Right ventricle myocardium inferior (tissue), 1 donor: Measurements from ENCODE around the gene CYP2A13. TPM values are rescaled to one million over a fixed set of nuclear protein-coding genes. Genes with fewer than 3 reads are reported as not detected.
"Not testable (repeated sequence)": the region's sequence is repeated elsewhere in the genome, so short reads cannot be mapped to it uniquely, and the experiment has no call there.

ENCODE experiments used
- ATAC-seq: fragments of 200-7000 bp; cut with Tn5 transposase; one replicate; pipeline ENCODE4 v1.9.1; 2020; ENCODE audit warnings: mild to moderate bottlenecking, moderate library complexity
- DNase-seq: peaks from one replicate; pipeline ENCODE4 v3.0.0; 2021; ENCODE audit errors: missing footprints
- intact Hi-C: fragments of 100-400 bp; cut with DNase I; formaldehyde crosslinking; loops from one replicate; pipeline ENCODE4 v1.11.0; 2022
- total RNA-seq: library from RNA; stranded (reverse); fragmentation: NEBNext Ultra II Directional; extraction: Animal tissue kit (Norgen Biotek cat#: 25700); gene quantifications from one replicate; pipeline ENCODE4 v1.2.1, GENCODE V29; 2021
- donor health status: DM: no; HTN: yes; CAD: no; lungs with severe emphysema.

CYP2A13 gene
- total RNA-seq, 1 donor from 2014 or later: not detected

- ATAC-seq (no peak), DNase-seq (no peak)
- intact Hi-C loops: no loop called here
Measured at GRCh38 chr19:41114132-41114531, 25.9 kb downstream of the CYP2A13 start, which contains the start of gene CYP2F1. Gene CYP2F1, plus strand, starts transcription at chr19:41114432. Its CDS starts 1,757 bp downstream, at chr19:41116189.

- ATAC-seq (no peak), DNase-seq (no peak)
- intact Hi-C loops: no loop called here
Measured at GRCh38 chr19:41116261-41116660, 28.0 kb downstream of the CYP2A13 start.

- intact Hi-C loops, DNase-seq: not testable (repeated sequence)
- ATAC-seq: peak; percentile 26
Measured at GRCh38 chr19:41120929-41121911, 33.0 kb downstream of the CYP2A13 start.

- intact Hi-C loops, DNase-seq, ATAC-seq: not testable (repeated sequence)
Measured at GRCh38 chr19:41122846-41123245, 34.6 kb downstream of the CYP2A13 start.

GRCh38 chr19:41123716-41124294 lies 35.6 kb downstream of the CYP2A13 start:
- no peak for DNase-seq
- intact Hi-C loops: no loop called here
- ATAC-seq: no peak

DNA sequence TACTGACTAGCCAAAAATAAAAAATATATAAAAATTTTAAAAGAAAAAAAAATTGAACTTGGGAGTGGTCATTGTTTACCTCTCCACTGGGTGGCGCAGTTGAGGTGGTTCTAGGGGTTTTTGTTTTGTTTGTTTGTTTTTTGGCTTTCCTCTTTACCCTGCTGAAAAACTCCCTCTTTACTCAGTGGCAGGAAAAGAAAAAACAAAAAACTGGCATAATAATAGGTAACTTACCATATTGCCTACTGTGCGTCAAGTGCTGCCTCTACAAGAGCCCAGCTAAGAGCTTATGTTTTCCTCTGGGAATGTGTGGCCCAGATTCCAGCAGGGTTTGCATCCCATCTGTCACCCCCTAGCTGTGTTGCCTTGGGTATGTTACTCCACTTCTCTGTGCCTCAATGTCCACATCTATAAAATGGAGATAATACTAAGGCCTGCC lies 38.5 kb downstream of the CYP2A13 start:
- ATAC-seq, DNase-seq: not testable (repeated sequence)
- intact Hi-C loops: loop anchor here (1.0 kb wide), 1 partner anchor 18 kb away; no protein-coding TSS in a partner anchor

DNA sequence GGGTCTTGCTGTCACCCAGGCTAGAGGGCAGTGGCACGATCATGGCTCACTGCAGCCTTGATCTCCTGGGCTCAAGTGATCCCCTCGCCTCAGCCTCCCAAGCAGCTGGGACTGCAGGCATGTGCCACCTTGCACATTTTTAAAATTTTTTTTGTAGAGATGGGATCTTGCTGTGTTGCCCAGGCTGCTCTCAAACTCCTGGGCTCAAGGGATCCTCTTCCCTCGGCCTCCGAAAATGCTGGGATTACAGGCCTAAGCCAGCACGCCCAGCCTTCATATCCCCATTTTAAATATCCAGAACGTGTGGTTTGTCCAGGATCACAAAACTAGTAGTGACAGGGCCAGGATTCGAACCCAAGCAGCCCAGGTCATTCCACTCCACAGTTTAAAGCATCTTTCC lies 39.1 kb downstream of the CYP2A13 start:
- intact Hi-C loops, ATAC-seq, DNase-seq: not testable (repeated sequence)

GRCh38 chr19:41127801-41128300 lies 39.6 kb downstream of the CYP2A13 start:
- ATAC-seq (peak; percentile 90), DNase-seq (peak; percentile 91)
- intact Hi-C loops: not testable (repeated sequence)

DNA sequence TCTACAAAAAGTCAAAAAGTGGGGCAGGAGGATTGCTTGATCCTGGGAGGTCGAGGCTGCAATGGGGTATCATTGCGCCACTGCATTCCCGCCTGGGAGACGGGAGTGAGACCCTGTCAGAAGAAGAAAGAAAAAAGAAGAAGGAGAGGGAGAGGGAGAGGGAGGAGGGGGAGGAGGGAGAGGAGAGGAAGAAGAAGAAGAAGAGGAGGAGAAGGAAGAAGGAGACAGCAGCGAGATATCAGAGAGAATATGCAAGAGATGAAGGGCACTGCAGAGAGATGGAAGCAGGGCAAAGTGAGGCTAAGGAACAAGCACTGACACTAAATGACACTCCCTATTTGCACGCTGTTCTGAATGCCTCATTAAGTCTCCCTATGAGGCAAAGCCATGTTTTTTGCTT lies 40.4 kb downstream of the CYP2A13 start:
- ATAC-seq (no peak), DNase-seq (no peak)
- intact Hi-C loops: no loop called here

DNA sequence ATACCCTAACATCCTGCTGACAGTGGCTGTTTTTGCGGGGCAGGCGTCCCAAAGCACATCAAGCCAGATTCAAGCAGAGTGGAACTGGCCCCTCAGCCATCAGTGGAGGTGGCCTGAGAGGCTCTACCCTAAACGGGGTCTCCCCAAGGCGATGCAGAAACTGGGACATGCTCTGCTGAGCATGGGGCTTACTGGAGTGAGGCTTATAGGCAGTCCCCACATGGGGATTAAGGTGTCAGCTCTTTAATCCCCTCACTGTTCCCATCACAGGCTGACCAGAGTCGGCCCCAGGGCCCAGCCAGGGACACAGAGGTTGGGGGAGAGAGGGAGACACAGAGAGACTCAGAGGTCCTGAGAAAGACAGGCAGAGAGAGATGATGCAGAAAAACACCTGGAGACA lies 42.9 kb downstream of the CYP2A13 start:
- DNase-seq: no peak
- intact Hi-C loops: loop anchor here (10.0 kb wide), 1 partner anchor 316 kb away; no protein-coding TSS in a partner anchor
- no peak for ATAC-seq

DNA sequence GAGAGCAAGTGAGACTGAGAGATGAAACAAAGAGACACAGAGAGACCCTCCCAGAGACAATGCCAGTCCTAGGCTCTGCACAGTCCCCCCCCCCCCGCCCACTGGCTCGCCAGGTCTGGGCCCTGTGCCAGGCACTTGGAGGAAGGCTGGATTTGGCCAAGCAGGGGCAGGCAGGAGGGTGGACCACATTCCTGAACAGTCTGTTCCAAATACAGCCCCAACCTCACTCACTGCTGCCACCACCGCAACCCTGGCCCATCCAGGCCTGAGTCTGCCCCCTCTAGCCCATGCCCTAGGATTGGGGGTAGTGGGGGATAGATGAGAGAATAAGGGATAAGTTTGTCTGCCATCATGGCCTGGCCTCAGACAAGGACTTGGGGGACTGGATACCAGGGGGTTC lies 45.0 kb downstream of the CYP2A13 start:
- intact Hi-C loops: loop anchor here (10.0 kb wide), 1 partner anchor 318 kb away; no protein-coding TSS in a partner anchor
- ATAC-seq: no peak
- no peak for DNase-seq

GRCh38 chr19:41134616-41135015 lies 46.4 kb downstream of the CYP2A13 start:
- DNase-seq: no peak
- intact Hi-C loops: loop anchor here (10.0 kb wide), 1 partner anchor 320 kb away; no protein-coding TSS in a partner anchor
- ATAC-seq: no peak

DNA sequence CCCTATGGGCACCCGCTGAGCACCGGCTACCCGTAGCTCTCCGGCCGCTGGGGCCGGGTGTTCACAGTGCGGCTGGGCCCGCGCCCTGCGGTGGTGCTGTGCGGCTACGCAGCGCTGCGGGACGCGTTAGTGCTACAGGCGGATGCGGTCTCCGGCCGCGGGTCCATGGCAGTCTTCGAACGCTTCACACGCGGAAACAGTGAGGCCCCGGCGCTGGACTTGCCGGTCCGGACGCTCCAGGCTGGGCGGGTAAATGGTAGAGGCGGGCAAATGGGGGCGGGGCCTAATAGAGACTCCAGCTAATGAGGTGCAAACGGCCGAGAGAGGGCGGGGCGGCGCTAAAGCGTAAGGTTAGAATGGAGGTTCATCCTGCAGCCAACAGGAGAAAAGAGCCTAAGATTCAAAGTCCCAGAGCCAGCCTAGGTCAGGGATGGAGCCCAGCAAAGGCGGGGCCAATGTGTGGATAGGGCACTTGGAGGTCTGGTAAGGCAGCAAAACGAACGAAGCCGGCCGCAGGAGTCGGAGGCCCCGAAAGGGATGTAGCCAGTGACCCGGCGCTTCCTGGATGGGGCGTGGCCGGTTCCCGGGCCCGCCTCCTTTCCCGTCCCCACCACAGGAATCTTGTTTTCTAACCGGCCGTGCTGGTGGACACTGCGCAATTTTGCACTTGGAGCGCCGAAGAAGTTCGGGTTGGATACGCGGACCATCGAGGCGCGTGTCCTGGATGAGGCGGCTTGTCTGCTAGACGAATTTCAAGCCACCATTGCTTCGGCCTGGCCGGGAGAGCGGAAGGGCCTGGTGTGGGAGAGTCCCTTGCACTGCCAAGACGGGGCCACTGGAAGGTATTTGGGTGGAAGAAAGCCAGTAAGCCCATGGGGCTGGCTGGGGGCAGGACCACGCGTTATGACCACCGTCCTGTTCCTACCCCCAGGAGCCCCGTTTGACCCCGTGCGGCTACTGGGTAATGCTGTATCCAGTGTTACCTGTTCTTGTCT lies 47.4 kb downstream of the CYP2A13 start:
- ATAC-seq (peak; percentile 96), DNase-seq (peak; percentile 75)
- intact Hi-C loops: loop anchor here (10.0 kb wide), 1 partner anchor 321 kb away; no protein-coding TSS in a partner anchor

DNA sequence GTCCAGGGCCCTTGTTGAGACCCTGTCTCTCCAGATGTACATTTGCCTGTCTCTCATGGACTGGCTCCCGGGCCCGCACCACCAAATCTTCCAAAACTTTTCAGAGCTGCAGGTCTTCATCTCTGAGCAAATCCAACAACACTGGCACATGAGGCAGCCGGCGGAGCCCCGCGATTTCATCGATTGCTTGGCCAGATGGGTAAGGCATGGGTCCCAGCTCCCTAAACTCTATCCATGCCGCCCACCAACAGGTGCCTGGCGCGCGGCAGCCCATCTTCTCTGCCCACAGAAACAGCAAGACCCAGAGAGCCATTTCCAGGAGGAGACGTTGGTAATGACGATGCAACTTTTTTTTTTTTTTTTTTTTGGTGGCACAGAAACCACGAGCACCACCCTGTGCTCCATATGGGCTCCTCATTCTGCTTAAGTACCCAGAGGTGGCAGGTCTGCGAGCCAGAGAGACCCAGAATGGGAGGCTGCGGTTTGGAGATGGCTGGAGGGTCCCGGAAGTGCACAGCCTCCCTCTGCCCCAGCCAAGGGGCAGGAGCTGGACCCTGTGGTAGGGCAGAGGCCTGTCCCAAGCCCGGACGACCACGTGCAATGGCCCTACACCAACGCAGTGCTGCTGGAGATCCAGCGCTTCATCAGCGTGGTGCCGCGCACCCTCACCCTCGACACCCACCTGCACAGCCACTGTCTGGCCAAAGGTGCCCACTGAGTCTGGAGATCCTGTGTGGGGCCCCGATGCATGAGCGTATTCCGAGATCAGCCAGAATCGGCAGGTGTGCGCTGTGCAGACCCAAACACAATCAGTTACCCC lies 48.6 kb downstream of the CYP2A13 start:
- no peak for ATAC-seq
- no peak for DNase-seq
- intact Hi-C loops: loop anchor here (10.0 kb wide), 1 partner anchor 322 kb away; no protein-coding TSS in a partner anchor

- peak; percentile 85 for DNase-seq
- intact Hi-C loops: loop anchor here (1.0 kb wide), 3 partner anchors 18 to 481 kb away; no protein-coding TSS in a partner anchor
Measured at GRCh38 chr19:41144403-41144802, 56.2 kb downstream of the CYP2A13 start.

More at GRCh38 chr19:41144403-41144802, 56.2 kb downstream of the CYP2A13 start:
- peak; percentile 56 for ATAC-seq
